Ishikawa (cell line): ENCODE data around the gene FAM78A.

Experiments used
- CEBPB ChIP-seq: IDR thresholded peaks from 2 replicates; pipeline ENCODE4 v1.6.1; 2012
- CREB1 ChIP-seq: IDR thresholded peaks from 2 replicates; pipeline ENCODE4 v1.6.1; 2012; ENCODE audit warnings: low read depth
- EGR1 ChIP-seq: IDR thresholded peaks from 2 replicates; pipeline ENCODE4 v1.6.1; 2012
- EP300 ChIP-seq: IDR thresholded peaks from 2 replicates; pipeline ENCODE4 v1.6.1; 2012; ENCODE audit warnings: borderline replicate concordance
- FOXM1 ChIP-seq: IDR thresholded peaks from 2 replicates; pipeline ENCODE4 v1.6.1; 2012; ENCODE audit warnings: low read depth, borderline replicate concordance
- NFIC ChIP-seq: IDR thresholded peaks from 2 replicates; pipeline ENCODE4 v1.6.1; 2012
- RAD21 ChIP-seq: IDR thresholded peaks from 2 replicates; pipeline ENCODE4 v1.6.1; 2012; ENCODE audit warnings: low read depth
- TAF1 ChIP-seq: IDR thresholded peaks from 2 replicates; pipeline ENCODE4 v1.6.1; 2012; ENCODE audit warnings: low read depth, mild to moderate bottlenecking
- TEAD4 ChIP-seq: IDR thresholded peaks from 2 replicates; pipeline ENCODE4 v1.6.1; 2012
- YY1 ChIP-seq: IDR thresholded peaks from 2 replicates; pipeline ENCODE4 v1.6.1; 2012; ENCODE audit warnings: low read depth
- ZBTB7A ChIP-seq: IDR thresholded peaks from 2 replicates; pipeline ENCODE4 v1.6.1; 2012; ENCODE audit warnings: low read depth
- TF ChIP-seq, protein P1 (sequence below): IDR thresholded peaks from 2 replicates; pipeline ENCODE4 v1.6.1; 2012
- TF ChIP-seq, protein P2 (sequence below): IDR thresholded peaks from 2 replicates; pipeline ENCODE4 v1.6.1; 2012
- TF ChIP-seq, protein P3 (sequence below): IDR thresholded peaks from 2 replicates; pipeline ENCODE4 v1.6.1; 2012; ENCODE audit warnings: low read depth, mild to moderate bottlenecking

DNA sequence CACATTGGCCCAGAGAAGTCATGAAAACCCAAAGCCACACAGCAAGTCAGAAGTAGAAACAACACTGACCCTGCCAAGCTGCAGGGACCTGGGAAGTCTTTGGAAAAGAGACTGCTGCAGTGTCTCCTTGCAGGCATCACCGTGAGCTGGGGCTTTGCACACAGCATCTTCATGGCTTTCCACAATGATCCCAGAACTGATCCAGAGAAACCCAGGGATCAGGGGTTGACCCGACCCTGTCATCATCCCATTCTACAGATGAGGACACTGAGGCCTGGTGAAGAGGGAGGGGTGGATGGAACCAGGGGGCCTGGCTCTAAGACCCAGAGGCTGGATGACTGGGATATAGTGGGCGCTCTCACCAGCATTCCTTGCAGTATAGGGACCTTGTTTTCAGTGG lies 4.3 kb upstream of the FAM78A start:
- TF ChIP-seq, protein P1, sequence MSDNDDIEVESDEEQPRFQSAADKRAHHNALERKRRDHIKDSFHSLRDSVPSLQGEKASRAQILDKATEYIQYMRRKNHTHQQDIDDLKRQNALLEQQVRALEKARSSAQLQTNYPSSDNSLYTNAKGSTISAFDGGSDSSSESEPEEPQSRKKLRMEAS = no peak
- TF ChIP-seq ZBTB7A (no peak), RAD21 (no peak), YY1 (no peak), EGR1 (no peak), TEAD4 (no peak), CREB1 (no peak), NFIC (no peak), EP300 (no peak), TAF1 (no peak), CEBPB (no peak), FOXM1 (no peak)
- TF ChIP-seq, protein P2, sequence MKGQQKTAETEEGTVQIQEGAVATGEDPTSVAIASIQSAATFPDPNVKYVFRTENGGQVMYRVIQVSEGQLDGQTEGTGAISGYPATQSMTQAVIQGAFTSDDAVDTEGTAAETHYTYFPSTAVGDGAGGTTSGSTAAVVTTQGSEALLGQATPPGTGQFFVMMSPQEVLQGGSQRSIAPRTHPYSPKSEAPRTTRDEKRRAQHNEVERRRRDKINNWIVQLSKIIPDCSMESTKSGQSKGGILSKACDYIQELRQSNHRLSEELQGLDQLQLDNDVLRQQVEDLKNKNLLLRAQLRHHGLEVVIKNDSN = no peak
- TF ChIP-seq, protein P3, sequence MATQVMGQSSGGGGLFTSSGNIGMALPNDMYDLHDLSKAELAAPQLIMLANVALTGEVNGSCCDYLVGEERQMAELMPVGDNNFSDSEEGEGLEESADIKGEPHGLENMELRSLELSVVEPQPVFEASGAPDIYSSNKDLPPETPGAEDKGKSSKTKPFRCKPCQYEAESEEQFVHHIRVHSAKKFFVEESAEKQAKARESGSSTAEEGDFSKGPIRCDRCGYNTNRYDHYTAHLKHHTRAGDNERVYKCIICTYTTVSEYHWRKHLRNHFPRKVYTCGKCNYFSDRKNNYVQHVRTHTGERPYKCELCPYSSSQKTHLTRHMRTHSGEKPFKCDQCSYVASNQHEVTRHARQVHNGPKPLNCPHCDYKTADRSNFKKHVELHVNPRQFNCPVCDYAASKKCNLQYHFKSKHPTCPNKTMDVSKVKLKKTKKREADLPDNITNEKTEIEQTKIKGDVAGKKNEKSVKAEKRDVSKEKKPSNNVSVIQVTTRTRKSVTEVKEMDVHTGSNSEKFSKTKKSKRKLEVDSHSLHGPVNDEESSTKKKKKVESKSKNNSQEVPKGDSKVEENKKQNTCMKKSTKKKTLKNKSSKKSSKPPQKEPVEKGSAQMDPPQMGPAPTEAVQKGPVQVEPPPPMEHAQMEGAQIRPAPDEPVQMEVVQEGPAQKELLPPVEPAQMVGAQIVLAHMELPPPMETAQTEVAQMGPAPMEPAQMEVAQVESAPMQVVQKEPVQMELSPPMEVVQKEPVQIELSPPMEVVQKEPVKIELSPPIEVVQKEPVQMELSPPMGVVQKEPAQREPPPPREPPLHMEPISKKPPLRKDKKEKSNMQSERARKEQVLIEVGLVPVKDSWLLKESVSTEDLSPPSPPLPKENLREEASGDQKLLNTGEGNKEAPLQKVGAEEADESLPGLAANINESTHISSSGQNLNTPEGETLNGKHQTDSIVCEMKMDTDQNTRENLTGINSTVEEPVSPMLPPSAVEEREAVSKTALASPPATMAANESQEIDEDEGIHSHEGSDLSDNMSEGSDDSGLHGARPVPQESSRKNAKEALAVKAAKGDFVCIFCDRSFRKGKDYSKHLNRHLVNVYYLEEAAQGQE = no peak
